HL-60 (cell line): ENCODE data around the gene TUBB2A.

ENCODE experiments used
- DNase-seq, 2 experiments: peaks; one replicate each; pipeline ENCODE4 v3.0.0-alpha.2; 2010 to 2020; ENCODE audit warnings: low read depth in 1 of 2, low spot score in 1 of 2
- H3K27ac ChIP-seq: fragments of 250-450 bp; sonication (Bioruptor Pico); replicated peaks from 2 replicates; pipeline ENCODE4 v1.5.1; 2020; ENCODE audit warnings: mild to moderate bottlenecking, moderate library complexity
- H3K27me3 ChIP-seq: fragments of 250-450 bp; sonication (Bioruptor Pico); 2 replicates; pipeline ENCODE4 v1.5.1; 2021; ENCODE audit warnings: mild to moderate bottlenecking, moderate library complexity; ENCODE audit not compliant: insufficient read depth, poor library complexity, severe bottlenecking
- H3K4me3 ChIP-seq: replicated peaks from 2 replicates; pipeline ENCODE4 v1.5.1; 2011; ENCODE audit warnings: mild to moderate bottlenecking, control low read depth, low read length; ENCODE audit not compliant: insufficient read depth
- GABPA ChIP-seq: IDR thresholded peaks from 2 replicates; pipeline ENCODE4 v1.6.1; 2012; ENCODE audit warnings: low read depth
- POLR2AphosphoS5 ChIP-seq: IDR thresholded peaks from 2 replicates; pipeline ENCODE4 v1.6.1; 2012; ENCODE audit warnings: low read depth
- REST ChIP-seq: IDR thresholded peaks from 2 replicates; pipeline ENCODE4 v1.6.1; 2012; ENCODE audit warnings: low read depth; ENCODE audit not compliant: insufficient replicate concordance
- SPI1 ChIP-seq: IDR thresholded peaks from 2 replicates; pipeline ENCODE4 v1.6.1; 2012; ENCODE audit warnings: low read depth, mild to moderate bottlenecking, borderline replicate concordance
- TF ChIP-seq, protein P1 (sequence below): IDR thresholded peaks from one replicate; pipeline ENCODE4 v1.5.1; 2011; ENCODE audit warnings: low read length, control low read depth, inconsistent platforms; ENCODE audit not compliant: insufficient read depth

TUBB2A gene

GRCh38 chr6:3136292-3137011 lies 20.9 kb downstream of the TUBB2A start:
- no peak for DNase-seq

DNA sequence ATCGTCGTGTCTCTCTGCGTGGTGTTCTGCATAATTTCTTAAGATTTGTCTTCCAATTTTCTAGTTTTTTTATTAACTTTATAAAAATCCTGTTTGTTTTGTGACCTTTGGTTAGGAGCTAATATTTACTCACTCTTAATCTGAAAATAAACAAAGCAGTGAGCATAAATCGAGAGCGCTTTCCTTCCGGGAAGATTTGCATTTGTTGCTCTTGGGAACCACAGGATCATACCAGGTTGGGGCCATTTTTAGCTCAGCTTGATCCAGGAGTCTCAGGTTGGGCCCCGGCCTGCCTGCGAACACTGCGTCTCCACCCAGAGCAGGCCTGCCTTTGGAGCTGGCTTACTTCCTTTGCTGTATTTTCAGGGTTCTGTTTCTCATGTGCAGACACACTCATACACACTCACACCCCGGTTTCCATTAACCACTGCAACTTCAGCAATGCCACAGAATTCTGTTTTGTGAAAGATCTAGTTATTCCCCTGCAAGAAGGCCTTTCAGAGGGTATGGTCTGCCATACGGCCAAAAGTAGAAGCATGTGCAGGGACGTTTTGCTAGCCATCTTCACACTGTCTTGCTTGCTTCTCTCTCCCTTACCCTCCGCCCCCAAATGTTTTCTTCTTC lies 21.6 kb downstream of the TUBB2A start:
- TF ChIP-seq REST, result no peak
- TF ChIP-seq, protein P1, sequence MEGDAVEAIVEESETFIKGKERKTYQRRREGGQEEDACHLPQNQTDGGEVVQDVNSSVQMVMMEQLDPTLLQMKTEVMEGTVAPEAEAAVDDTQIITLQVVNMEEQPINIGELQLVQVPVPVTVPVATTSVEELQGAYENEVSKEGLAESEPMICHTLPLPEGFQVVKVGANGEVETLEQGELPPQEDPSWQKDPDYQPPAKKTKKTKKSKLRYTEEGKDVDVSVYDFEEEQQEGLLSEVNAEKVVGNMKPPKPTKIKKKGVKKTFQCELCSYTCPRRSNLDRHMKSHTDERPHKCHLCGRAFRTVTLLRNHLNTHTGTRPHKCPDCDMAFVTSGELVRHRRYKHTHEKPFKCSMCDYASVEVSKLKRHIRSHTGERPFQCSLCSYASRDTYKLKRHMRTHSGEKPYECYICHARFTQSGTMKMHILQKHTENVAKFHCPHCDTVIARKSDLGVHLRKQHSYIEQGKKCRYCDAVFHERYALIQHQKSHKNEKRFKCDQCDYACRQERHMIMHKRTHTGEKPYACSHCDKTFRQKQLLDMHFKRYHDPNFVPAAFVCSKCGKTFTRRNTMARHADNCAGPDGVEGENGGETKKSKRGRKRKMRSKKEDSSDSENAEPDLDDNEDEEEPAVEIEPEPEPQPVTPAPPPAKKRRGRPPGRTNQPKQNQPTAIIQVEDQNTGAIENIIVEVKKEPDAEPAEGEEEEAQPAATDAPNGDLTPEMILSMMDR, result no peak
- TF ChIP-seq GABPA, result no peak
- TF ChIP-seq POLR2AphosphoS5, result no peak
- no peak for TF ChIP-seq SPI1
- no peak for DNase-seq
- Histone ChIP-seq H3K4me3 (no peak overlapping the region), H3K27ac (no peak overlapping the region), H3K27me3 (no peaks in the 10 kb centered on the region)

More at GRCh38 chr6:3136292-3137011, 20.9 kb downstream of the TUBB2A start:
- Histone ChIP-seq H3K27me3 (no peaks in the 10 kb centered on the region), H3K27ac (no peak overlapping the region), H3K4me3 (no peak overlapping the region)
- TF ChIP-seq GABPA (no peak), REST (no peak), POLR2AphosphoS5 (no peak)

DNA sequence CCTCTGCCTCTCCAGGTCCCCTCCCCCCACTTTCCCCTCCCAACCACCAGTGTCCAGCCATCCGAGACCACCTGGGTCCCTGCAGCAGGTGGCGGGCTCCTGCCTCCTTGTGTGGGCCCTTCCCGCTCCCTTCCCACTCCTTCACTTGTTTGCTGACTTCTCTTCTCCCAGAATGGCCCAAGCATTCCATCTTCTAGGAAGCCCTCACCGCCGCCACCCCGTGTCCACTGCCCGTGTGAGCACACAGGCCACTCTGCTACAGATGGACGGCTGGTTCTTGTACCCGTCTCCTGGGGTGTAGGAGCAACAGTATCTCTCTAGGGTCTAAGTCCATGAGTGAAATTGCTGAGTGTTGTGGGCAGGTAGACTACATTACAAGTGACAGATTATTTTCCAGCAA lies 23.8 kb downstream of the TUBB2A start:
- Histone ChIP-seq H3K27ac (no peak overlapping the region), H3K27me3 (no peaks in the 10 kb centered on the region), H3K4me3 (no peak overlapping the region)
- no peak for DNase-seq
- no peak for TF ChIP-seq GABPA
- TF ChIP-seq POLR2AphosphoS5, result no peak
- TF ChIP-seq, protein P1, result no peak
- no peak for TF ChIP-seq REST
- no peak for TF ChIP-seq SPI1
